Gastrocnemius medialis (tissue), 4 donors: ENCODE results near the gene TSPAN11. TPM values are rescaled to one million over a fixed set of nuclear protein-coding genes. Genes with fewer than 3 reads are reported as not detected.

ENCODE experiments used
- ATAC-seq, 2 donors: fragments of 150-250 bp; one replicate each; pipeline ENCODE4 v1.9.1; 2016
- DNase-seq, 2 donors: peaks; one replicate each; pipeline ENCODE4 v3.0.0-alpha.2; 2019
- H3K27ac ChIP-seq, 4 donors: fragments of 200-600 bp; sonication (generic); 1 replicate in 1 of 4; 2 replicates in 3 of 4; pipeline ENCODE4 v1.5.1; 2016 to 2018; ENCODE audit warnings: mild to moderate bottlenecking in 2 of 4, moderate library complexity in 1 of 4
- H3K27me3 ChIP-seq, 3 donors: fragments of 200-600 bp; sonication (generic) in 2 of 3; 1 replicate in 1 of 3; 2 replicates in 2 of 3; pipeline versions ENCODE4 v1.5.1 to v1.6.0; 2016 to 2019; ENCODE audit warnings: mild to moderate bottlenecking in 1 of 3, moderate library complexity in 1 of 3
- H3K36me3 ChIP-seq, 2 donors: fragments of 200-600 bp; sonication (generic) in 1 of 2; one replicate each; pipeline ENCODE4 v1.5.1; 2017 to 2018
- H3K4me1 ChIP-seq, 2 donors: fragments of 200-600 bp; sonication (generic) in 1 of 2; one replicate each; pipeline ENCODE4 v1.5.1; 2016 to 2017; ENCODE audit warnings: mild to moderate bottlenecking in 2 of 2
- H3K4me3 ChIP-seq, 4 donors: fragments of 200-600 bp; sonication (generic) in 3 of 4; 1 replicate in 1 of 4; 2 replicates in 3 of 4; pipeline ENCODE4 v1.5.1; 2016 to 2019; ENCODE audit warnings: mild to moderate bottlenecking in 2 of 4
- H3K9me3 ChIP-seq, 3 donors: fragments of 200-600 bp; sonication (generic) in 2 of 3; 1 replicate in 1 of 3; 2 replicates in 2 of 3; pipeline ENCODE4 v1.5.1; 2016 to 2019
- CTCF ChIP-seq, 5 experiments: fragments of 450-650 bp in 3 of 5; fragments of 200-600 bp in 2 of 5; sonication (generic) in 2 of 5; IDR thresholded peaks in 4 of 5; conservative IDR thresholded peaks in 1 of 5; 1 replicate in 4 of 5; 2 replicates in 1 of 5; pipeline ENCODE4 v1.5.1; 2016 to 2019; ENCODE audit warnings: antibody characterized with exemption in 5 of 5, mild to moderate bottlenecking in 3 of 5, moderate library complexity in 3 of 5
- POLR2A ChIP-seq, 2 donors: fragments of 450-650 bp; IDR thresholded peaks; one replicate each; pipeline ENCODE4 v1.6.1; 2017; ENCODE audit warnings: antibody characterized with exemption in 2 of 2, mild to moderate bottlenecking in 2 of 2, moderate library complexity in 2 of 2
- in situ Hi-C, 4 donors: fragments of 200-750 bp; cut with MboI; loops; one replicate each; pipeline versions ENCODE4 v1.15.0 to v1.8.0; 2017; ENCODE audit warnings: low sequenced_read_pairs in 4 of 4
- intact Hi-C: fragments of 100-400 bp; cut with DNase I; formaldehyde crosslinking; loops from one replicate; pipeline ENCODE4 v1.15.1; 2023; ENCODE audit warnings: low total_unique reads
- total RNA-seq, 4 donors: library from RNA; depleted of rRNA; stranded (reverse); fragments of >200 nt; gene quantifications; one replicate each; pipeline versions ENCODE4 v1.1.0 to v1.2.3, GENCODE V29; 2016

TSPAN11 gene
- total RNA-seq, 4 donors from 2014 or later = 0.05 to 0.16 (median 0.07) TPM; not detected in 1

DNA sequence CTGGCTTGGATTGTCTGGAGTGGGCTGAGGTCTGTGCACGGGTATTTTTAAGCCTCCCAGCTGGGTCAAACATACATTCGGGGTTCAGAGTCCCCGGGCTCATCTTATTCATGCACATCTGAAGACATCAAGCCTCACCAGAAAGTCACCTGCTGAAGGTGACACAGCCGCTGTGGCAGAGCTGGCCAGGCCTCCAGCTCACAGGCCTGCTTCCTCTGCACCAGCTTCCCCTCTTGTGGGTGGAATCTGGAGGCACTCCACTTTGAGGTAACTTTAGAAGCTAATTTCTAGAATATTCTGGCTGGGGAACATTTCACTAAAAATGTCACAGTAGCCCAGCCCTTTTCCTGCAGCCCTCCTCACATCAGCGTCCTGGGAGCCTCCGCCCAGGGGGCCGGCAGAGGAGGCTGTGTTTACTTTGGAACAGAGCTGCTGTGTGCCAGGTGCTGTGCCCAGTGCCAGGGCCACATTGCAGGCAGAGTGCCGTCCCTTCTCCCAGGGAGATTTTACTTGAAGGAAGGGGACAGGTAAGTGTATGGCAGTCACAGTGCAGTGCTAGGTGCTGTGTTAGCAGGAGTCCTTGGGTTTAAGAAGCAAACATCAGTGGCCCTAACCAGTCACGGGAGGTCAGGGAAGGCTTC, 62.2 kb downstream of the TSPAN11 start:
- intact Hi-C loops (no loop called here), in situ Hi-C loops (no loop called here)
- Histone ChIP-seq H3K36me3 (no peaks in the 10 kb centered on the region), H3K27ac (no peak overlapping the region), H3K4me3 (no peak overlapping the region), H3K4me1 (no peaks in the 10 kb centered on the region), H3K27me3 (no peaks in the 10 kb centered on the region), H3K9me3 (no peaks in the 10 kb centered on the region)
- no peak for DNase-seq
- no peak for ATAC-seq
- TF ChIP-seq CTCF (IDR thresholded peaks at IDR 0.05 in 4 of 5, conservative IDR thresholded peaks at IDR 0.05 in 1 of 5) (no peak), POLR2A (IDR thresholded peaks at IDR 0.05) (no peak)

GRCh38 chr12:30989754-30990153, 63.2 kb downstream of the TSPAN11 start:
- H3K4me1 ChIP-seq = no peaks in the 10 kb centered on the region
- in situ Hi-C loops = no loop called here
- DNase-seq = no peak
- no peaks in the 10 kb centered on the region for H3K9me3 ChIP-seq
- intact Hi-C loops = no loop called here
- ATAC-seq = no peak
- no peak for TF ChIP-seq POLR2A (IDR thresholded peaks at IDR 0.05)
- no peak for TF ChIP-seq CTCF (IDR thresholded peaks at IDR 0.05 in 4 of 5, conservative IDR thresholded peaks at IDR 0.05 in 1 of 5)
- no peaks in the 10 kb centered on the region for H3K27me3 ChIP-seq
- no peaks in the 10 kb centered on the region for H3K36me3 ChIP-seq
- H3K4me3 ChIP-seq = no peak overlapping the region
- H3K27ac ChIP-seq = no peak overlapping the region

DNA sequence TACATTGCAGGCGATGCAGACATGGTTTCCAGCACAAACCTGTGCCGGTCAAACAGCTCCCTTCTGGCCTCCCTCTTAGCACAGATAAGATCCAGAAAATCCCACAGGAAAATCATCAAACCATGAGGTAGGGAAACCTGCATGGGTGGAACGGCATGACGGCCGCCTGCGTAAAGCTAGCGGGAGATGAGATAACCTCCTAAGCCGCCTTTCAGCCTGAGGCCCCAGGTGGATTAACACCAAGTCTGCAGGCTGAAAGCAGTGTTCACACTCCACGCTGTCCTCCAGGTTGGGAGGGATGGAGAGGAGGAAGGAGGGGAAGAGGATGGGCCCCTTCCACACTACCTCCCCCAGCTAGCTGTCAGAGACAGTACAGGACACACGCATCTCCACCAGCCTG, 63.8 kb downstream of the TSPAN11 start:
- no peak for DNase-seq
- H3K27ac ChIP-seq = no peak overlapping the region
- TF ChIP-seq CTCF (IDR thresholded peaks at IDR 0.05 in 4 of 5, conservative IDR thresholded peaks at IDR 0.05 in 1 of 5) = no peak
- no peak overlapping the region for H3K4me3 ChIP-seq
- no peaks in the 10 kb centered on the region for H3K9me3 ChIP-seq
- H3K27me3 ChIP-seq = no peaks in the 10 kb centered on the region
- no peak for ATAC-seq
- no peaks in the 10 kb centered on the region for H3K4me1 ChIP-seq
- H3K36me3 ChIP-seq = no peaks in the 10 kb centered on the region
- in situ Hi-C loops (no loop called here), intact Hi-C loops (no loop called here)

DNA sequence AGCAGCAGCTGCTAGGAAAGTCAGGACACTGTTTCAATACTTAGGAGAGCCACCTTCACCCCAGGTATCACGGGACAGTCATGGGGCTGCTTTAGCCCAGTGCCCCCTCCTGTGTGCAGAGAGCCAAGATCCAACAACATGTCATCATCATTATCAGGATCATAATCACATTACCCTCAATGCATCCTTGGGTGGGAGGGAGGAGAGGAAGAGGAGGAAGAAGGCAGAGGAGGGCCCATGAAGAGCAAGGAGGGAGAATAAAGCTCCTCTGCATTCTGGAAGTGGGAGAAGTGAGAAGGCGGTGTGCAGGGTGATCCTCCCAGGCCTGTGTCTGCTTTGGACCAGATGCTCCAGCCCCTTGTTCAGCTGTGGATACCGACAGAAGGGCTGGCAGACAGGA, 64.2 kb downstream of the TSPAN11 start:
- intact Hi-C loops = no loop called here
- in situ Hi-C loops = no loop called here

More for the DNA sequence above, 64.2 kb downstream of the TSPAN11 start:
- Histone ChIP-seq H3K9me3 (no peaks in the 10 kb centered on the region), H3K27me3 (no peaks in the 10 kb centered on the region), H3K4me3 (no peak overlapping the region), H3K4me1 (no peaks in the 10 kb centered on the region), H3K27ac (no peak overlapping the region), H3K36me3 (no peaks in the 10 kb centered on the region)
- no peak for ATAC-seq
- no peak for DNase-seq
- no peak for TF ChIP-seq POLR2A (IDR thresholded peaks at IDR 0.05)
- TF ChIP-seq CTCF (IDR thresholded peaks at IDR 0.05 in 4 of 5, conservative IDR thresholded peaks at IDR 0.05 in 1 of 5) = no peak
